PFSK-1 (cell line): ENCODE results near the gene WBP4.

Source experiments
- FOXP2 ChIP-seq: optimal IDR thresholded peaks from 2 replicates; pipeline ENCODE3; 2011; ENCODE audit warnings: borderline replicate concordance, control low read depth, inconsistent platforms; ENCODE audit not compliant: insufficient read depth; ENCODE audit errors: extremely low read length, extremely low read depth
- POLR2AphosphoS5 ChIP-seq: IDR thresholded peaks from 2 replicates; pipeline ENCODE4 v1.6.1; 2012; ENCODE audit warnings: low read depth, mild to moderate bottlenecking, control low read depth, low read length, moderate library complexity
- SIN3A ChIP-seq: IDR thresholded peaks from 2 replicates; pipeline ENCODE4 v1.6.1; 2012; ENCODE audit warnings: mild to moderate bottlenecking, low read length, moderate library complexity, borderline replicate concordance; ENCODE audit not compliant: insufficient read depth
- TAF1 ChIP-seq: IDR thresholded peaks from 2 replicates; pipeline ENCODE4 v1.6.1; 2012; ENCODE audit warnings: low read length, control low read depth, borderline replicate concordance; ENCODE audit not compliant: insufficient read depth
- TF ChIP-seq, protein P1 (sequence below), 2 experiments: IDR thresholded peaks; 2 replicates each; pipeline versions ENCODE4 v1.6.1 to v1.8.0; 2011 to 2012; ENCODE audit warnings: low read depth in 2 of 2, low read length in 2 of 2, control low read depth in 1 of 2, inconsistent platforms in 1 of 2, mild to moderate bottlenecking in 1 of 2, moderate library complexity in 1 of 2; ENCODE audit not compliant: insufficient read depth in 1 of 2

DNA sequence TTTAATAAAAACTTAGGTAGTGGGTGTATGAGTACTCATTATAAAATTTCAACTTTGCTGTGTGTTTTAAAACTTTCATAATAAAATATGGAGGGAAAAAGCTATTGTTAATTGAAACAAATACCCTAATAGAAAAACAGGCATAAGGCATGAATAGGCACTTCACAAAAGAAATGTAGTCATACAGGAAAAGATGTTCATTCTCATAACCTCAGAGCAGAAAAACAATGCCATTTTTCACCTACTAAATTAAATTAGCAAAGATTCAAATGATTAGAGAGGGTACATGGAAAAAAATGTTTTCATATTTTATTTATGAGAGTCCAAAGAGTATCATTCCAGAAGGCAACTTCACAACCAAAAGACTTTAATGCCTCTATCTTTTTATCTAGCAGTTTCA lies 21.6 kb upstream of the WBP4 start:
- no peak for TF ChIP-seq POLR2AphosphoS5
- TF ChIP-seq, protein P1, sequence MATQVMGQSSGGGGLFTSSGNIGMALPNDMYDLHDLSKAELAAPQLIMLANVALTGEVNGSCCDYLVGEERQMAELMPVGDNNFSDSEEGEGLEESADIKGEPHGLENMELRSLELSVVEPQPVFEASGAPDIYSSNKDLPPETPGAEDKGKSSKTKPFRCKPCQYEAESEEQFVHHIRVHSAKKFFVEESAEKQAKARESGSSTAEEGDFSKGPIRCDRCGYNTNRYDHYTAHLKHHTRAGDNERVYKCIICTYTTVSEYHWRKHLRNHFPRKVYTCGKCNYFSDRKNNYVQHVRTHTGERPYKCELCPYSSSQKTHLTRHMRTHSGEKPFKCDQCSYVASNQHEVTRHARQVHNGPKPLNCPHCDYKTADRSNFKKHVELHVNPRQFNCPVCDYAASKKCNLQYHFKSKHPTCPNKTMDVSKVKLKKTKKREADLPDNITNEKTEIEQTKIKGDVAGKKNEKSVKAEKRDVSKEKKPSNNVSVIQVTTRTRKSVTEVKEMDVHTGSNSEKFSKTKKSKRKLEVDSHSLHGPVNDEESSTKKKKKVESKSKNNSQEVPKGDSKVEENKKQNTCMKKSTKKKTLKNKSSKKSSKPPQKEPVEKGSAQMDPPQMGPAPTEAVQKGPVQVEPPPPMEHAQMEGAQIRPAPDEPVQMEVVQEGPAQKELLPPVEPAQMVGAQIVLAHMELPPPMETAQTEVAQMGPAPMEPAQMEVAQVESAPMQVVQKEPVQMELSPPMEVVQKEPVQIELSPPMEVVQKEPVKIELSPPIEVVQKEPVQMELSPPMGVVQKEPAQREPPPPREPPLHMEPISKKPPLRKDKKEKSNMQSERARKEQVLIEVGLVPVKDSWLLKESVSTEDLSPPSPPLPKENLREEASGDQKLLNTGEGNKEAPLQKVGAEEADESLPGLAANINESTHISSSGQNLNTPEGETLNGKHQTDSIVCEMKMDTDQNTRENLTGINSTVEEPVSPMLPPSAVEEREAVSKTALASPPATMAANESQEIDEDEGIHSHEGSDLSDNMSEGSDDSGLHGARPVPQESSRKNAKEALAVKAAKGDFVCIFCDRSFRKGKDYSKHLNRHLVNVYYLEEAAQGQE (IDR thresholded peaks at IDR 0.05; ENCODE audit: insufficient read depth in 1 of 2, low read depth in 2 of 2, low read length in 2 of 2) = no peak
- TF ChIP-seq SIN3A = no peak
- TF ChIP-seq TAF1 = no peak
- no peak for TF ChIP-seq FOXP2
